ENCODE measurements around the gene MAPK9.

The MAPK9 gene

DNA sequence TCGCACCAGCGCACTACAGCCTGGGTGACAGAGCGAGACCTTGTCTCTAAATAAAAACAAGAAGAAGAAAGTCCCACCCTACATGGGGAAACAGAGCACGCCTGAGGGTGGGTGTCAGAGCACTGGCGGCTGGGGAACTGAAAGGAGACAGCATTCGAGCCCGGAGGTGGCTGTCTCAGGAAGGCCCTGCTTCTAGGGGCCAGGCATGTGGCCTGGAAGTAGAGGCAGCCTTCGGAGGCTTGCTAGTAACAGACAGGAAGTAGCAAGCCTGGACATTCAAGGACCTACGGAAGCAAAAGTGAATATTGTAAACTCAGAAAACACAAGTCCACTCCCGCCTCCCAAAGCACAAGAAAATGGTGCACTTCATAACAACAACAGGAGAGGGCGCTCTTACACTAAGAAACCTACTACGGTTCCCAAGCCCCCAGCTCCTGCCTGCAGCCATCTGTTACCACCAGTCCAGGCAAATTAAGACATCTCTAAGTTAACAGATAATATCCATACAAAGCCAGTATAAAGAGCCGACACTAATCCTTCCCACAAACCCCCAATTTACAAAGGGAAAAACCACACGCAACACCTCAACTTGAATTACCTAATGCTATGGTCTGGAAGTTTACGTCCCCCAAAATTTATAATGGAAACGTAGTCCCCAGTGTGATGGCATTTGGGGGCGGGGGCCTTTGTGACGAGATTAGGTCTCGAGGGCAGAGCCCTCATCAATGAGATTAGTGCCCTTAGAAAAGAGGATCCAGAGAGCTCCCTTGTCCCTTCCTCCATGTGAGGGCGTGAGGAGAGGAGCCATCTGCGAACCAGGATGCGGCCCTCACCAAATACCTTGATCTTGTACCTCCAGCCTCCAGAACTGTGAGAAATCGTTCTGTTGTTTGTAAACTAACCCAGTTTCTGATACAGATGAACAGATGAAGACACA lies 90.6 kb downstream of the MAPK9 start:
- DNase-seq: no peak

DNA sequence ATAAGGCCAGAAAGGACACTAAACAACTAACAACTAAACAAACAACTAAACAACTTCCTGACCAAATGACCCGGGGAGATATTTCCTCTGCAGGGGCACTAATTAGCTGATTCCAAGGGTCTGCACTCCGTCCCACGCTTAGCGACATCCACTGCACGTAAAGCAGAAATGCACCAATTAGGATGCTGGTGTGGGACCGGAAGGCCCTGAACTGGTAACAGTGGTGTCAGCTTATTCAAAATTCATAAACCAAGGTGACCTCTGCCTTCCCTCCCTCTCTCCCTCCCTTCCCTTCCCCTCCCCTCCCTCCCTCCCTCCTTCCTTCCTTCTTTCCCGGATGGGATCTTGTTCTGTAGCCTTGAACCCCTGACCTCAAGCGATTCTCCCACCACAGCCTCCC lies 92.5 kb downstream of the MAPK9 start:
- DNase-seq: no peak

DNA sequence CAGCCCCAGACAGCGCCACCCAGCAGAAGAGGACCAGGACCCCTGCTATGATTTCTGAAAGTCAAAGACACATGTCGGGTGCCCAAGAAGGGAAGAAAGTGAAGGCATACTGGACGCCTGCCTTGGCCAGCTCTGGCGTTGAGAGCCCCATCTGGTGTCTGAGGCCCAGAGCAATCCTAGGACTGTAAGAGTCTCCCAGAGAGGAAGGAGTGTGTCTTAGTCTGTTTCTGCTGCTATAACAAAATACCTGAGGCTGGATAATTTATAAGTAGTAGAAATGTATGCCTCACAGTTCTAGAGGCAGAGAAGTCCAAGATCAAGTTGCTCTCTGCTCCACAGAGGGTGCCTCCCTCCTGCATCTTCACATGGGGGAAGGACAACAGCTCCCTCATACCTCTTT lies 93.7 kb downstream of the MAPK9 start:
- DNase-seq: no peak

- no peak for DNase-seq
Measured at GRCh38 chr5:180197016-180197702, 94.7 kb downstream of the MAPK9 start.

DNA sequence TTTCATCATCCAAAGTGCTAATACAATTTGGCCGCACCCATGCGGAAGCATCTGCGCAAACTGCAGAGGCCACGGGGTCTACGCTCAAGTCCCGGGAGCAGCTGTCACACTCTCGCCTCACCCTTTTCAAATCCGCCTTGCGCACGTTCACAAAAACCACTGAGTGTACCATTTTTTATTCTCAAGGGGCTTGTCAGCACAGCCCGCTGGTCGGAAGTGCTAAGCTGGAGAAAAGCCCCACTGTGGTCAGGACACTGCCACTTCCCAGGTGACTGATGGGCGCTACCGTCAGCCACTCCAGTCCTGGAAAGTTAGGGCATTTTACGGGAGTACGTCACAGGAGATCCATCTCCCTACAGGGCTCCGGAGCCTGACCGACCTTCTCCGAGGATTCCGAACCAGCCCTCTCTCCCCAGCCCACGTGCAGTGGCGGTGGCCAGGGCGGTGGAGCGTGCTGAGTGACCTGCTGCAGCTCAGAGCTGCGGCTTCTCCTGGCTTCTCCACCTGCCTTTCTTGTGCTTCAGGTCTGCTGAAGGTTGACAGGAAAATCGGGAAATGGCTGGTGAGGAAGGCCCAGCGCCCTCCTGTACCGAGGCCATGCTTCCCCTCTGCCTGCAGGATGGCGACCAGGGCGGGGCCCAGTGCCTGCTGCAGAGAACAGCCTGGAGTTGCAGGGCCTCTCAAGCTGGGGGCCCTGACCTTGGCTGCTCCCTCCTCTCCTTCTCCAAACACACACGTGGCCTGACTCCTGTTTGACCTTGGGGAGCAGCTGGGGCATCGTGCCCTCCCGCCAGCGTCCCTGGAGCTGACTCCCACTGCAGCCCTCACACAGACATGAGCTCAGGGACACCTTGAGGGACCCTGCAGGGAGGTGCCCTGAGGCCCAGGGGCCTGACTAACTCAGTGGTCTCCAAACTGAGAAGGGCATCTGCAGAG lies 97.2 kb downstream of the MAPK9 start:
- DNase-seq: no peak

DNA sequence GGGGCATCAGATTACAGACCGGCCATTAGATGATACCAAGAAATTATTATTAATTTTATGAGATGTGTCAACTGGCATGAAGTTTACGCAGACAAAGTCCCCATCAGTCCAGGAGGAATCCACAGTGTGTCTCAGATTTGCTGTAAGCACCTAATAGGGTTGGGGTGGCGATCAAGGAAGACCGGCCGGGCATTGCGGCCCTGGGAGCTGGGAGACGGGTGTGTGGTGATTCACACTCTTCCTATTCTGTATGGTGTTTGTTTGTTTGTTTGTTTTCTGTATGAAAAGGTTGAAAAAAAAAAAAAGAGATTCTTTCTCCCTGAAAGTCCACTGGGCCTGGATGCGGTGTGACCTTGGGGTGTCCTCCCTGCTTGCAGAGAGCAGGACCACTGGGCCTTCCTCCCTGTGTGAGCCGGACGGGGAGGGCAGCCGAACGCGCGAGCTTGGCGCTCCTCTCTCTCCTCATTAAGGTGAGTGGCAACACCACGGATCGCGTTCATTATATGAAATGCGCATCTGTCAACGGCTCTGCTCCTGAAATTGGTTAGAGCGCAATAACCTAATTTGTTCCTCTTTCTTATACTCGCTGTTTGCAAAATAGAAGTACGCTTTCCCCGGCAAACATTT lies 98.0 kb downstream of the MAPK9 start:
- DNase-seq: no peak

DNA sequence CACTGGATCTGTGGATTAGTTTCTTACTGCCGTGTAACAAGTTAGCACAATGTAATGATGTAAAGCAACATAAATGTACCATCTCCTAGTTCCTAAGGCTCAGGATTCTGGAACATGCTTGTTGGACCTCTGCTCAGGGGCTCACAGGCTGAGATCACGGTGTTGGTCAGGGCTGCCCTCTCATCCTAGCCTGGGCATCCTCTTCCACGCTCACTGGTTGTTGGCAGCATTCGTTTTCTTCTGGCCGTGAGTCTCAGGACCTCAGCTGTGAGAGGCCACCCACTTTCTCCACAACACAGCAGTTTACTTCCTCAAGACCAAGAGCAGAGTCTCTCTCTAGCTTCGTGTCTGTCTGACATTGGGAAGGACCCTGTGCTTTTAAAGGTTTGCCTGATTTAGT lies 100.2 kb downstream of the MAPK9 start:
- DNase-seq: no peak

DNA sequence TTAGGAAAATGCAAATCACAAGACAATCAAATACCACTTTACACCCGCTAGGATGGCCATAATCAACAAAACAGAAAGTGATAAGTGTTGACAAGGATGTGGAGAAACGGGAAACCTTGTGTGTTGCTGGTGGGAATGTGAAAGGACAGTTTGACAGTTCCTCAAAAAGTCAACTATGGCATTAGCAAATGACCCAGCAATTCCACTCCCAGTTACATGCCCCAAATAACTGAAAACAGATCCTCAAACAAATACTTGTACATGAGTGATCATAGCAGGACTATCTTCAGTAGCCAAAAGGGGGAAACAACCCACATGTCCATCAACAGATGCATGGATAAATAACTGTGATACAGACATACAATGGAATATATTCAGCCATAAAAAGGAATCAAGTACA lies 104.1 kb downstream of the MAPK9 start:
- DNase-seq: no peak

Measured in GOT3 (cell line).